Endothelial cell (in vitro differentiated cells): Measurements from ENCODE around the gene RUNX3. TPM values are rescaled to one million over a fixed set of nuclear protein-coding genes. Genes with fewer than 3 reads are reported as not detected.

Experiments used
- DNase-seq: peaks from one replicate; pipeline ENCODE4 v3.0.0; 2021; ENCODE audit warnings: low spot score
- H3K27ac Mint-ChIP-seq: one replicate; pipeline ENCODE4 v1.8.0; 2021; ENCODE audit warnings: mixed read lengths, inconsistent platforms; ENCODE audit not compliant: unreplicated experiment
- H3K27me3 Mint-ChIP-seq: one replicate; pipeline ENCODE4 v1.8.0; 2021; ENCODE audit warnings: mild to moderate bottlenecking, moderate library complexity, mixed read lengths, inconsistent platforms; ENCODE audit not compliant: unreplicated experiment
- H3K36me3 Mint-ChIP-seq: one replicate; pipeline ENCODE4 v1.8.0; 2021; ENCODE audit warnings: mild to moderate bottlenecking, low read depth, mixed read lengths, inconsistent platforms; ENCODE audit not compliant: unreplicated experiment
- H3K4me1 Mint-ChIP-seq: one replicate; pipeline ENCODE4 v1.8.0; 2021; ENCODE audit warnings: mild to moderate bottlenecking, mixed read lengths, inconsistent platforms; ENCODE audit not compliant: unreplicated experiment
- H3K4me3 Mint-ChIP-seq: one replicate; pipeline ENCODE4 v1.8.0; 2021; ENCODE audit warnings: mild to moderate bottlenecking, mixed read lengths, inconsistent platforms; ENCODE audit not compliant: unreplicated experiment
- H3K9me3 Mint-ChIP-seq: one replicate; pipeline ENCODE4 v1.8.0; 2021; ENCODE audit warnings: mixed read lengths, inconsistent platforms; ENCODE audit not compliant: unreplicated experiment
- CTCF ChIP-seq: fragments of 200-600 bp; sonication (generic); IDR thresholded peaks from one replicate; pipeline ENCODE4 v1.5.0; 2021; ENCODE audit warnings: antibody characterized with exemption; ENCODE audit not compliant: unreplicated experiment
- total RNA-seq: library from RNA; stranded (reverse); fragmentation: NEBNext Ultra II Directional; extraction: Animal tissue kit (Norgen Biotek cat#: 25700); gene quantifications from one replicate; pipeline ENCODE4 v1.2.1, GENCODE V29; 2021; ENCODE audit not compliant: unreplicated experiment

Gene RUNX3
- total RNA-seq, 1 donor from 2014 or later, result 1.8 TPM

- Mint-ChIP-seq H3K4me1 (no peaks in the 10 kb centered on the region), H3K4me3 (no peak overlapping the region), H3K9me3 (no peaks in the 10 kb centered on the region), H3K27ac (no peak overlapping the region), H3K36me3 (no peaks in the 10 kb centered on the region), H3K27me3 (peaks cover 5% of the 10 kb centered on the region)
- no peak for DNase-seq
- TF ChIP-seq CTCF, result no peak
Observed at GRCh38 chr1:24881034-24881433, 49.0 kb downstream of the RUNX3 start.

GRCh38 chr1:24878775-24879742 lies 51.0 kb downstream of the RUNX3 start:
- TF ChIP-seq CTCF, result no peak
- Mint-ChIP-seq H3K36me3 (no peaks in the 10 kb centered on the region), H3K9me3 (no peaks in the 10 kb centered on the region), H3K4me3 (no peak overlapping the region), H3K27me3 (peaks cover 7% of the 10 kb centered on the region), H3K4me1 (peaks cover 5% of the 10 kb centered on the region), H3K27ac (no peak overlapping the region)
- no peak for DNase-seq

GRCh38 chr1:24878045-24878444 lies 52.0 kb downstream of the RUNX3 start:
- Mint-ChIP-seq H3K27ac (no peak overlapping the region), H3K9me3 (no peaks in the 10 kb centered on the region), H3K27me3 (peaks cover 7% of the 10 kb centered on the region), H3K36me3 (no peaks in the 10 kb centered on the region), H3K4me1 (peaks cover 5% of the 10 kb centered on the region), H3K4me3 (no peak overlapping the region)
- DNase-seq, result no peak
- TF ChIP-seq CTCF, result no peak

- H3K4me1 Mint-ChIP-seq, result peaks cover 5% of the 10 kb centered on the region
- H3K9me3 Mint-ChIP-seq, result no peaks in the 10 kb centered on the region
- H3K4me3 Mint-ChIP-seq, result no peak overlapping the region
- peaks cover 7% of the 10 kb centered on the region for H3K27me3 Mint-ChIP-seq
- H3K36me3 Mint-ChIP-seq, result no peaks in the 10 kb centered on the region
- DNase-seq, result no peak
- no peak for TF ChIP-seq CTCF
- no peak overlapping the region for H3K27ac Mint-ChIP-seq
Observed at GRCh38 chr1:24875991-24876506, 54.0 kb downstream of the RUNX3 start.

- Mint-ChIP-seq H3K27me3 (peaks cover 7% of the 10 kb centered on the region), H3K4me1 (peaks cover 5% of the 10 kb centered on the region), H3K4me3 (no peak overlapping the region), H3K36me3 (no peaks in the 10 kb centered on the region), H3K27ac (no peak overlapping the region), H3K9me3 (no peaks in the 10 kb centered on the region)
- no peak for DNase-seq
- no peak for TF ChIP-seq CTCF
Observed at GRCh38 chr1:24875257-24875656, 54.8 kb downstream of the RUNX3 start.
